Measurements from ENCODE around the gene FAM13C.

- TF ChIP-seq CTCF (tag by site-specific recombination; IDR thresholded peaks at IDR 0.05) (no peak), PBX3 (CRISPR knock-in tag; IDR thresholded peaks at IDR 0.05) (no peak), ZBTB21 (tag by site-specific recombination; IDR thresholded peaks at IDR 0.05) (no peak), PRDM10 (tag by site-specific recombination; IDR thresholded peaks at IDR 0.05) (no peak), ZNF416 (tag by site-specific recombination; IDR thresholded peaks at IDR 0.05) (no peak), AEBP2 (tag by site-specific recombination; IDR thresholded peaks at IDR 0.05; ENCODE audit: borderline replicate concordance) (no peak), ZSCAN5A (tag by site-specific recombination; IDR thresholded peaks at IDR 0.05) (no peak), MZF1 (tag by site-specific recombination; IDR thresholded peaks at IDR 0.05; ENCODE audit: borderline replicate concordance) (no peak), SP7 (tag by site-specific recombination; IDR thresholded peaks at IDR 0.05) (no peak), TRIM28 (IDR thresholded peaks at IDR 0.05; ENCODE audit: borderline replicate concordance, low read length) (no peak), PATZ1 (tag by site-specific recombination; IDR thresholded peaks at IDR 0.05) (no peak), ZNF580 (tag by site-specific recombination; IDR thresholded peaks at IDR 0.05) (no peak)
These were observed 45.3 kb downstream of the FAM13C start for GRCh38 chr10:59317066-59317465.

Measured in HEK293 (cell line).